ENCODE results near the gene PTTG2. TPM values are rescaled to one million over a fixed set of nuclear protein-coding genes. Genes with fewer than 3 reads are reported as not detected.

PTTG2 gene
- total RNA-seq, 1 donor from 2014 or later, result not detected

DNA sequence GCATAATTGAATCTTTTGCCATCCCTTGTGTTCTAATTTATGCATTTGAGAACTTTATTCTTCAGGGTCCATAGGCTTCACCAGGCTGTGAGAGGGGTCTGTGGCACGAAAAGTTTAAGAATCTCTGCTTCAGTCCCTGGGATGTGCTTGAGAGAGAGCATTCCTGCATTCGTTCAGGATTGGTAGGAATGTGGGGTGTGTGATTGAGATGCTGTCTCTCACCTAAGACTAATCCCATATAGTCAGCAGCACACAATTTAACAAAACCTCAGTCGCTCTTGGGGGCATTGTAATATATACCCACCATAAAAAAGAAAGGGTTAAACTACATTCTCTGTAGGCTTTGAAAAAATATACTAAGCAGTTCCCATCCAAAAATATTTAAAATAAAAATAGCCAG is 41.7 kb downstream of the PTTG2 start:
- H3K27me3 ChIP-seq (ENCODE audit: control insufficient read depth, insufficient read depth, low read length), result no peaks in the 10 kb centered on the region
- H3K36me3 ChIP-seq (ENCODE audit: control insufficient read depth, insufficient read depth, low read length), result no peaks in the 10 kb centered on the region
- DNase-seq (ENCODE audit: low read depth) (no peak), FAIRE-seq (no peak)
- TF ChIP-seq CTCF (IDR thresholded peaks at IDR 0.05; ENCODE audit: insufficient read depth, low read length, severe bottlenecking), result no peak
- no peak overlapping the region for H3K4me3 ChIP-seq (ENCODE audit: low read depth, low read length)

- DNase-seq (ENCODE audit: low read depth) (peak; percentile 54), FAIRE-seq (no peak)
- no peak for TF ChIP-seq CTCF (IDR thresholded peaks at IDR 0.05; ENCODE audit: insufficient read depth, low read length, severe bottlenecking)
- no peaks in the 10 kb centered on the region for H3K36me3 ChIP-seq (ENCODE audit: control insufficient read depth, insufficient read depth, low read length)
- H3K4me3 ChIP-seq (ENCODE audit: low read depth, low read length), result no peak overlapping the region
- no peaks in the 10 kb centered on the region for H3K27me3 ChIP-seq (ENCODE audit: control insufficient read depth, insufficient read depth, low read length)
Observed at GRCh38 chr4:38002451-38003071, 42.4 kb downstream of the PTTG2 start.

DNA sequence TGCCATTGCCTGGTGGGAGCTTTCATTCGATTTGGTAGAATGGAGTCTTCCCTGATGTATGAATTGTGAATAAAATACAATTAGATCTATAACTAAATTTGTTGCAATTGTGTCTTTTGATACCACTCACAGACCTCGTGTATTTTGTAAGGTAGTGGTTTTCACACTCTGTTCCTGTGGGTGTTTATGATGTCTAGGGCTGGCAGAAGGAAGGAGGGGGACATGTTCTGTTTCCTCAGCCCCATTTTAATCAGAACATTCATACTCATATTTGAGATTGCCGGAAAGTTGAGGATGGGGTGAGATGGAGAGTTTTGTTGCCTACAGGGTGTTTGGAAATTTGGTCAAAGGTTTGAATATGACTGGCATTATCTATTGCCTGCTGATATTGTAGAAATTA is 42.9 kb downstream of the PTTG2 start:
- Histone ChIP-seq H3K27me3 (ENCODE audit: control insufficient read depth, insufficient read depth, low read length) (no peaks in the 10 kb centered on the region), H3K36me3 (ENCODE audit: control insufficient read depth, insufficient read depth, low read length) (no peaks in the 10 kb centered on the region), H3K4me3 (ENCODE audit: low read depth, low read length) (no peak overlapping the region)
- DNase-seq (ENCODE audit: low read depth) (no peak), FAIRE-seq (no peak)
- TF ChIP-seq CTCF (IDR thresholded peaks at IDR 0.05; ENCODE audit: insufficient read depth, low read length, severe bottlenecking), result no peak

- DNase-seq (ENCODE audit: low read depth) (no peak), FAIRE-seq (no peak)
- Histone ChIP-seq H3K4me3 (ENCODE audit: low read depth, low read length) (no peak overlapping the region), H3K27me3 (ENCODE audit: control insufficient read depth, insufficient read depth, low read length) (no peaks in the 10 kb centered on the region), H3K36me3 (ENCODE audit: control insufficient read depth, insufficient read depth, low read length) (no peaks in the 10 kb centered on the region)
- no peak for TF ChIP-seq CTCF (IDR thresholded peaks at IDR 0.05; ENCODE audit: insufficient read depth, low read length, severe bottlenecking)
Observed at GRCh38 chr4:38003628-38004027, 43.4 kb downstream of the PTTG2 start.

DNA sequence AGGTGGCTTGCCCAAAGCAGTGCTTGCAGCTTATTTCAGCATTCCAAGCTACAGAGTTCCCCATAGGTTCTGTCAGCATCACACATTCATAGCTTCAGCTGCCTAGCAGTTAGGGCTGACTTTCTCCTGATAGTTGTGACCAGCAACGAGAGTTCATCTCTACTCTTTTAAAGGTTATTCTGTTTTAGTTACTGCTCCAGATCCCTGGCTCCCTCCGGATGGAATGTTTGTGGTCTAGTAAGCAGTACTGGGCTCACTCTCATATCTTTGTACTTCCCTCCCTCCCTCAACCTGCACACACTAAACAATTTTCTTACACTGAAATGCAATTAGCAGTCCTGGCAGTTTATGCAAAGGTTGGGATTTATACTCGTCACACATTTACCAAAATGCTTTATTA is 43.9 kb downstream of the PTTG2 start:
- FAIRE-seq (no peak), DNase-seq (ENCODE audit: low read depth) (no peak)
- TF ChIP-seq CTCF (IDR thresholded peaks at IDR 0.05; ENCODE audit: insufficient read depth, low read length, severe bottlenecking), result no peak
- Histone ChIP-seq H3K4me3 (ENCODE audit: low read depth, low read length) (no peak overlapping the region), H3K36me3 (ENCODE audit: control insufficient read depth, insufficient read depth, low read length) (no peaks in the 10 kb centered on the region), H3K27me3 (ENCODE audit: control insufficient read depth, insufficient read depth, low read length) (no peaks in the 10 kb centered on the region)

- Histone ChIP-seq H3K36me3 (ENCODE audit: control insufficient read depth, insufficient read depth, low read length) (no peaks in the 10 kb centered on the region), H3K27me3 (ENCODE audit: control insufficient read depth, insufficient read depth, low read length) (no peaks in the 10 kb centered on the region), H3K4me3 (ENCODE audit: low read depth, low read length) (no peak overlapping the region)
- no peak for TF ChIP-seq CTCF (IDR thresholded peaks at IDR 0.05; ENCODE audit: insufficient read depth, low read length, severe bottlenecking)
- FAIRE-seq (no peak), DNase-seq (ENCODE audit: low read depth) (no peak)
Observed at GRCh38 chr4:38004887-38005286, 44.7 kb downstream of the PTTG2 start.

All from bronchial epithelial cell (primary cell).